ENCODE results near the gene PPP1R9B.

Gene PPP1R9B

DNA sequence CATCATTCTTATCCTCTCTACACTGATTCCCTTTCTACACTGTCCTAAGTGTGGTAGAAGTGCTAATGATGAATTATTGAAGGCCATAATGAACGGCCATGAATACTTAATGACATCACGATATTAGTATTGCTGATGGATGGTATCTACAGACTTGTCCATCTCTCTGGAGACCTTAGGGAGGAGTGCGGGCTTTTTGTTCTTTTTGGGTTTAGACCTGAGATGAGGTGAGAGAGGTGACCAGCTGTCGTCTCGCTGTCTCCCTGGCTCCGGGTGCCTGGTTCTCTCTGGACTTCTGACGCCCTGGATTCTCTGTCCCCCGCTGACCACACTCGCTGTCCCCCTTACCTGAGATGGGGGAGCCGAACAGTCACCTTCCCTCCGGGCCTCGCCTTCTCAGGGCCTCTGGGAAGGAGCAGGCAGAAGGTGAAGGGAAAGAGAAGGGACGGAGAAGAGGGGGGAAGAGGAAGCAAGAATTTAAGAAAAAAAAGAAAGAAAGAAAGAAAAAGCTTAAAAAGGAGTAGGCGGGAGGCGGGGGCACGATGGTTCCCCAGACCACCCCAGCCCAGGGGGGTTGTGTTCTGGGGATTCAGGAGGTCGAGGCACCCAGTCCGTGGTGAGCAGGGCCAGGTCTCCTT is 32.4 kb upstream of the PPP1R9B start:
- Histone ChIP-seq H3K4me1 (ENCODE audit: insufficient read depth, low read length) (peaks cover 20% of the 10 kb centered on the region), H3K9ac (ENCODE audit: low read depth, low read length) (no peak overlapping the region), H3K36me3 (ENCODE audit: insufficient read depth, low read length) (peaks cover 13% of the 10 kb centered on the region)

GRCh38 chr17:50181591-50182560 is 31.4 kb upstream of the PPP1R9B start:
- Histone ChIP-seq H3K4me1 (ENCODE audit: insufficient read depth, low read length) (peaks cover 20% of the 10 kb centered on the region), H3K9me3 (ENCODE audit: control insufficient read depth, insufficient read depth, low read length) (no peaks in the 10 kb centered on the region), H3K9ac (ENCODE audit: low read depth, low read length) (no peak overlapping the region), H3K36me3 (ENCODE audit: insufficient read depth, low read length) (peaks cover 4% of the 10 kb centered on the region)

More for the DNA sequence above, 32.4 kb upstream of the PPP1R9B start:
- no peaks in the 10 kb centered on the region for H3K9me3 ChIP-seq (ENCODE audit: control insufficient read depth, insufficient read depth, low read length)

- Histone ChIP-seq H3K36me3 (ENCODE audit: insufficient read depth, low read length) (no peaks in the 10 kb centered on the region; the same call in 1 of the 2 replicates), H3K4me1 (ENCODE audit: insufficient read depth, low read length) (peaks cover 20% of the 10 kb centered on the region), H3K9ac (ENCODE audit: low read depth, low read length) (no peak overlapping the region), H3K9me3 (ENCODE audit: control insufficient read depth, insufficient read depth, low read length) (no peaks in the 10 kb centered on the region)
Measured at GRCh38 chr17:50181144-50181543, 30.7 kb upstream of the PPP1R9B start.

GRCh38 chr17:50180620-50181019 is 30.1 kb upstream of the PPP1R9B start:
- Histone ChIP-seq H3K9me3 (ENCODE audit: control insufficient read depth, insufficient read depth, low read length) (no peaks in the 10 kb centered on the region), H3K4me1 (ENCODE audit: insufficient read depth, low read length) (peaks cover 20% of the 10 kb centered on the region), H3K9ac (ENCODE audit: low read depth, low read length) (no peak overlapping the region), H3K36me3 (ENCODE audit: insufficient read depth, low read length) (no peaks in the 10 kb centered on the region; the same call in 1 of the 2 replicates)

DNA sequence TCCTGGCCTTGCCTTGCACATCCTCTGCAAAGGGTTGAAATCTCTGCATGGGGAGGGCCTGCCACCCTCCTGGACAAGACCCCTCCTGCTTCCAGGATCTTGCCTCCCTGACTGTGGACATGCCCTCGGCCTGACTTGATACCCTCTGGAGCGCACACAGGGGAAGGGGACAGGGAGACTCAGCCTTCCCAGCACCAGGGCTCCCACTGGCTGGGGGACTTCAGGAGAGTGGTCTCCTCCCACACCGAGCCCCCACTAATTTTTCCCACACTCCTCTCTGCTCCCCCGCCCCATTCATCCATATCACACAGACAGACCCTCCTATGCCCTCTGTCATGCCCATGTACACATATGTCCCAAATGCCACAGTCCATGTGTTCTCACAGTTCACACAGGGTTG is 29.6 kb upstream of the PPP1R9B start:
- H3K9ac ChIP-seq (ENCODE audit: low read depth, low read length), result no peak overlapping the region
- H3K4me1 ChIP-seq (ENCODE audit: insufficient read depth, low read length), result peaks cover 17% of the 10 kb centered on the region
- no peaks in the 10 kb centered on the region for H3K9me3 ChIP-seq (ENCODE audit: control insufficient read depth, insufficient read depth, low read length)
- no peaks in the 10 kb centered on the region for H3K36me3 ChIP-seq (ENCODE audit: insufficient read depth, low read length)

DNA sequence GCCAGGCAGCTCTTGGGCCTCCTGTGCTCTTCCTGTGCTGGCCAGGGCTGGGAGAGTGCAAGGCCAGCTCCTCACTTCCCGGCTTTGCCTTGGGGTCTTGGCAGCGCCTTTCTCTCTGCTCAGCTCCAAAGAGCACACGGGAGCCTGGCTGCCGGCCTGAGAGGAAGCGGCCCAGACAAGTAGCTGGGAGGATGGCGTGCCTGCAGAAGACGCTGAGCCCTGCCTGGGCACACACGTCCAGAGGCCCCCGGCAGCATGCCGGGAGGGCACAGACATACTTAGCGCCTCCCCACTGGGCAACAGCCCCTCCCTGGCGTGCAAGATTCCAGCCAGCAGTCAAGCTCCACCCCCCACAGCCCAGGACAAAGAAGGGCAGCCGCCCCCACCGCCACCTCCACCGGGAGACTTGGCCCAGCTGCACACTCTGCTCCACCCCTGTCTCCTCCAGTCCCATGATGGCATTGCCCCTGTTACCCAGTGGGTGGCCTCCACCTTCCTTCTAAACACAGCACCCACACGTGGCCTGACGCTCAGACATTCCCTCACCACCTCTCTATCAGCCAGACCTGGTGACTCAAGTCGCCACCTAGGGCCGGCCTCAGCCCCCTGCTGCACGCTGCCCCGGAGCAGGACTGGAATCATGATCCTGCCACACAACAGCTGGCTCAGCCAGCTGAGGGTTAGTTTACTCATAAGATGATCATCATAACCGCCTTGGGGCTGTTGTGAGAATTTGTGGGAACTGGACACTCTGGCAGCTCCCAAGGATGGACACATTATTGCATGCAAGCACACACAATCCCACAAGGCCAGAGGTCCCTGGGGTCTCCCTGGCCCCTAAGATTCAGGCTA is 27.7 kb upstream of the PPP1R9B start:
- H3K9ac ChIP-seq (ENCODE audit: low read depth, low read length), result peak overlapping the region; percentile 15; the same call in 1 of the 2 replicates
- H3K9me3 ChIP-seq (ENCODE audit: control insufficient read depth, insufficient read depth, low read length), result no peaks in the 10 kb centered on the region
- H3K4me1 ChIP-seq (ENCODE audit: insufficient read depth, low read length), result peaks cover 9% of the 10 kb centered on the region
- no peaks in the 10 kb centered on the region for H3K36me3 ChIP-seq (ENCODE audit: insufficient read depth, low read length)

- Histone ChIP-seq H3K9ac (ENCODE audit: low read depth, low read length) (no peak overlapping the region), H3K4me1 (ENCODE audit: insufficient read depth, low read length) (peaks cover 14% of the 10 kb centered on the region), H3K9me3 (ENCODE audit: control insufficient read depth, insufficient read depth, low read length) (no peaks in the 10 kb centered on the region), H3K36me3 (ENCODE audit: insufficient read depth, low read length) (no peaks in the 10 kb centered on the region)
Measured at GRCh38 chr17:50177476-50177875, 27.0 kb upstream of the PPP1R9B start.

DNA sequence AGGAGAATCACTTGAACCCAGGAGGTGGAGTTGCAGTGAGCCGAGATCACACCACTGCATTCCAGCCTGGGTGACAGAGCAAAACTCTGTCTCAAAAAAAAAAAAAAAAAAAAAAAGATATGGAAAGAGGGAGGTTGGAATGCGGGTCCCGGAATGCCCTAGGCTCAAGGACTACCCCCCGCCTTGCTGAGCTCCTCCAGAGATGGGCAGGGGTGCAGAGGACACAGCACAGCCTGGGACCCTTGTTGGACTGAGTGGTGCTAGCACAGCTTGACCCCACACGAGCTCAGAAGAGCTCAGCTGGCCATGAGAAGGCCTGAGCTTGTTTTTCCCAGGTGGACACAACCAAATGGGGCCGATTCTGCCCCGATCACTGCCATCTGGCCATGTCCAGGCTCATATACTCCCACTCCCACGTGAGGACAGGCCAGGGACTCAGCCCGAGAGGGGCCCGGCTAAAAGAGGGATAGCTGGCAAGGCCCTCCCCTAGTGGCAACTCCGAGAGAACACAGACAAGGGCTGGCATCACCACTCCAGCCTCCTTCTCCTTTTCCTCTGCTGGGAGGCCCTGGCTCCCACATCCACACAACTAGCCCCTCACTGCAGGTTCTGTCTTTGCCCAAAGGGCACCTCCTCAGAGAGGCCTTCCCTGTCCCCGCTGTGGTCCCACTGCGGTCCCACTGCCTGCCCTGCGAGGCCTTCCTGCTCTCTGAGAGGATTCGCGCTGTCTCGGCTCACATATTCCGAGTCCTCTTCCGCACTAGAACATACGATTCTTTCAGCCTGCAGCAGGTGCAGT is 26.3 kb upstream of the PPP1R9B start:
- Histone ChIP-seq H3K9ac (ENCODE audit: low read depth, low read length) (no peak overlapping the region), H3K36me3 (ENCODE audit: insufficient read depth, low read length) (no peaks in the 10 kb centered on the region), H3K9me3 (ENCODE audit: control insufficient read depth, insufficient read depth, low read length) (no peaks in the 10 kb centered on the region), H3K4me1 (ENCODE audit: insufficient read depth, low read length) (peaks cover 14% of the 10 kb centered on the region)

DNA sequence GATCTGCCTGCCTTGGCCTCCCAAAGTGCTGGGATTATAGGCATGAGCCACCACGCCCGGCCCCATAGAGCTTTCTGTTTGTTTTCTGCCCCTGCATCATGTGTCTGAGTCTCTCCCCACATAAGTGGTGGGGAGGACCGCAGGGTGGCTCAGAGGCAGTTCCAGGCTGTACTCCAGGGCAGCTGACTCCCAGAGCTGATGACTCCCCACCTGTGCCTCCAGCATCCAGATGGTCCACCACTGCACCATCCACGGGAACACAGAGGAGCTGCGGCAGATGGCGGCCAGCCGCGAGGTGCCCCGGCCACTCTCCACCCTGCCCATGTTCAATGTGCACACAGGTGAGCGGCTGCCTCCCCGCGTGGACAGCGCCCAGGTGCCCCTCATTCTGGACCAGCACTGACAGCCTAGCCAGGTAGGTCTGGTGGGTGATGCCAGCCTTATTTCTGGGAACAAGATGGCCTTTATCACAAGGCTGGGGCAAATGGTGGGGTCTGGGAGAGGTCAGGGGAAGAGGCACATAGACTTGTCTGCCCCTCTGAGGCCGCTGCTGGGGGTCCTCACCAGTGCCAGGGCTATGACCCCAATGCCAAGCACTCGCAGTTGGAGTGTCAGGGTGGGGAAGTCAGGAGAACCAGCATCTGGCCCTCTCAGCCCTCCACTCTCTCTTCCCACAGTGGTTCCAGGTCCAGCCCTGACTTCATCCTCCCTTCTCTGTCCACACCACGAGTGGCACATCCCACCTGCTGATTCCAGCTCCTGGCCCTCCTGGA is 24.7 kb upstream of the PPP1R9B start:
- no peak overlapping the region for H3K9ac ChIP-seq (ENCODE audit: low read depth, low read length)
- no peaks in the 10 kb centered on the region for H3K9me3 ChIP-seq (ENCODE audit: control insufficient read depth, insufficient read depth, low read length)
- peaks cover 14% of the 10 kb centered on the region for H3K4me1 ChIP-seq (ENCODE audit: insufficient read depth, low read length)
- H3K36me3 ChIP-seq (ENCODE audit: insufficient read depth, low read length), result no peaks in the 10 kb centered on the region

DNA sequence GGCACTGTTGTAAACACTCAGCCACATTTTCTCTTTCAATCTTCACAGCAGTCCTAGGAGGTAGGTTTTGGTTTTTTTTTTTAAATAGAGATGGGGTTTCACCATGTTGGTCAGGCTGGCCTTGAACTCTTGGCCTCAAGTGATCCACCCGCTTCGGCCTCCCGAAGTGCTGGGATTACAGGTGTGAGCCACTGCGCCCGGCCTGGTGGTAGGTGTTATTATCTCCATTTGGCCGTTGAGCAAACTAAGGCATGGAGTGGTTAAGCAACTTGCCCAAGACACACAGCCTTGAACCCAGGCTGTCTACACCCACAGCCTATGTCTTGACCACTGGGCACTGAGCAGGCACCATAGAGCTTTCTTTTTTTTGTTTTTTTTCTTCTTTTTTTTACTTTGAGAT is 24.0 kb upstream of the PPP1R9B start:
- peaks cover 14% of the 10 kb centered on the region for H3K4me1 ChIP-seq (ENCODE audit: insufficient read depth, low read length)
- no peak overlapping the region for H3K9ac ChIP-seq (ENCODE audit: low read depth, low read length)
- no peaks in the 10 kb centered on the region for H3K9me3 ChIP-seq (ENCODE audit: control insufficient read depth, insufficient read depth, low read length)
- H3K36me3 ChIP-seq (ENCODE audit: insufficient read depth, low read length), result no peaks in the 10 kb centered on the region

DNA sequence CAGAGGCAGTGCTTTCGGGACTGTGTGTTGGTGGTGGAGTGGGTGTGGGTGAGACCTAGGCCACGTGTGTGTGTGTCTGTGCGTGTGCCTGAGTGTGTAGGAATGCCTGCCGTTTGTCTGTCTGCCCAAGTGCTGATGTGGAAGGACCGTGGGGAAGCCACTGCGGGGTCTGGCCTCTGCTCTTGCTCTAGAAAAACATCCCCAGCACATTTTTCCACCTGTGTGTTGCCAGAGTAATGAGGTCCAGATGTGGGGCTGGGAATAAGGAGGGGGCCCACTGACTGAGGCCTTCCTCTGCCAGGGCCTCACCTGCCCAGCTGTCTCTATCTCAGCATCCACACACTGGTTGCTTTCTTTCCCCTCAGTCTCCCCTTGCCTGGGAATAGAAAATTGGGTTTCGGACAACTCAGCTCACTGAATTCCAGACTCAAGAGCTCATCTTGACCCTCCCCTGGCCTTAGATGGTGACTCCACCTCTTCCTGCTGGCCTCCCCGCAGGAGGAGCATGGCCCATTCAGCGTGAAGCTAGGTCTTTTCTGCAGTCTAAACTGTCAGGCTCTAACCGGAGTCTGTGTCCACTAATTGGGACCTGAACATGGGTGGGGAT is 23.0 kb upstream of the PPP1R9B start:
- peaks cover 10% of the 10 kb centered on the region; the same call in 1 of the 2 replicates for H3K4me1 ChIP-seq (ENCODE audit: insufficient read depth, low read length)

DNA sequence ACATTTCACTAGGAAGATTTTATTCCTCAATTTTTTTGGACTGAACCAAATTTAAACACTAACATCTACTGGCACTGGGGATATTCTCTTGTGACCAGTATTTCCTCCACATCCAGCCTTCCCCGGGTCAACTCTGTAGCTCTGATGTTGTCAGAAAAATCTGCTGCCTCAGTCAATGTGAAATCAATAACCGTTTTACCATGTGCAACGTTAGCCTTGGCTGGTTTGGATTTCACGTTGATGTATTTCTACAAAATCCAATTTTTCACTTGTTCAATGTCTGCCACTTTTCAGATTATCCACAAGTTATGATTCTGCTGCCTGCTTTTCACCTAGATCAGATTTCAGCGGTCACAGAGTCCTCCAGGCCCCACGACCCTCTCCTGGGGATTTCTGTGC is 22.5 kb upstream of the PPP1R9B start:
- Histone ChIP-seq H3K4me1 (ENCODE audit: insufficient read depth, low read length) (peaks cover 10% of the 10 kb centered on the region; the same call in 1 of the 2 replicates), H3K36me3 (ENCODE audit: insufficient read depth, low read length) (no peaks in the 10 kb centered on the region), H3K9me3 (ENCODE audit: control insufficient read depth, insufficient read depth, low read length) (no peaks in the 10 kb centered on the region), H3K9ac (ENCODE audit: low read depth, low read length) (no peak overlapping the region)

More for the DNA sequence above, 23.0 kb upstream of the PPP1R9B start:
- Histone ChIP-seq H3K9me3 (ENCODE audit: control insufficient read depth, insufficient read depth, low read length) (no peaks in the 10 kb centered on the region), H3K9ac (ENCODE audit: low read depth, low read length) (no peak overlapping the region), H3K36me3 (ENCODE audit: insufficient read depth, low read length) (no peaks in the 10 kb centered on the region)

DNA sequence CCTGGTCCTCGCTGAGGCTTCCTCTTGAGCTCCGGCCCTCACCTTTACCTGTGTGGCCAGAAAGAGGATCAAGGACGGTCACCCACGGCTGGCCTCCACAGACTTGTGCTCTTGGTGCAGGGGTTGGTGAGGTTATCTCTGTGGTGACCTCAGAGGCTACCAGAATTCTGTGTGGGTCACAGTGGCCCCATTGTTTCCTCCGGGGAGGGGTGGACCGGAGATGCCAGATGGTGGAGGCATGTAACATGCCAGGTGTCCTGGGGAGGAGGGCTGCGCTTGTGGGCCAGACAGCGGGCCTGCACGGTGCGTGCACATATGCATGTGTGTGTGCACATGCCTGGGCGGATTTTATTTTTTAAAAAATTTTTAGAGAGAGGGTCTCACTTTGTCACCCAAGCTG is 21.7 kb upstream of the PPP1R9B start:
- Histone ChIP-seq H3K4me1 (ENCODE audit: insufficient read depth, low read length) (peaks cover 10% of the 10 kb centered on the region; the same call in 1 of the 2 replicates), H3K9ac (ENCODE audit: low read depth, low read length) (no peak overlapping the region), H3K36me3 (ENCODE audit: insufficient read depth, low read length) (no peaks in the 10 kb centered on the region), H3K9me3 (ENCODE audit: control insufficient read depth, insufficient read depth, low read length) (no peaks in the 10 kb centered on the region)

Measured in ES-I3 (cell line).